Heart left ventricle (tissue), 13 donors: ENCODE data around the gene PLGLB2.
"Not testable (repeated sequence)": the region's sequence is repeated elsewhere in the genome, so short reads cannot be mapped to it uniquely, and the experiment has no call there.

Experiments
- CTCF ChIP-seq, 12 donors: fragments of 200-600 bp; sonication (generic) in 4 of 12; IDR thresholded peaks; one replicate each; pipeline versions ENCODE4 v1.5.0 to v1.8.0; 2018 to 2022; ENCODE audit warnings: antibody characterized with exemption in 12 of 12, mild to moderate bottlenecking in 5 of 12
- POLR2A ChIP-seq, 2 donors: fragments of 450-650 bp; IDR thresholded peaks; one replicate each; pipeline ENCODE4 v1.6.1; 2017; ENCODE audit warnings: antibody characterized with exemption in 2 of 2, mild to moderate bottlenecking in 2 of 2, moderate library complexity in 2 of 2
- donor health status: ischemic (EF 13 %, LVEDD 7.1; RV severe dilation, severe dysfunction).
- donor health status: DM: no; HTN: yes; CAD: no.
- donor health status: DM: no; HTN: no; CAD: no.
- donor health status: ischemic (EF 25% LVEDD 6.9; RV normal size, moderate dysfunction).
- donor health status: ischemic (EF 25% LVEDD 5.7; RV mildly dilated, moderate dysfunction).
- donor health status: ischemic (EF 35%, LVEDD 5.7; RV mildly dilated, moderate dysfunction).
- donor health status: nonischemic (EF 11% LVEDD 7.7; RV severe dilation, severe dysfunction).
- donor health status: DM: yes; HTN: yes; CAD: no.
- donor health status: PGD.
- donor health status: ischemic (EF 29% LVEDD 5.4; RV normal size, mild dysfunction).
- donor health status: nonischemic (EF 23%, LVEDD 6.1; RV moderate dilation, normal function).

GRCh38 chr2:87727940-87728599, 19.8 kb upstream of the PLGLB2 start:
- not testable (repeated sequence) for TF ChIP-seq CTCF, POLR2A (IDR thresholded peaks at IDR 0.05)
